Type B pancreatic cell (in vitro differentiated cells): ENCODE measurements around the gene SLC38A1. TPM values are rescaled to one million over a fixed set of nuclear protein-coding genes. Genes with fewer than 3 reads are reported as not detected.

ENCODE experiments used
- DNase-seq: peaks from one replicate; pipeline ENCODE4 v3.0.0; 2021; ENCODE audit warnings: mixed read lengths; ENCODE audit not compliant: unreplicated experiment; ENCODE audit errors: extremely low spot score
- H3K27ac Mint-ChIP-seq: 2 replicates; pipeline ENCODE4 v1.8.0; 2021; ENCODE audit warnings: mild to moderate bottlenecking, mixed read lengths
- H3K27me3 Mint-ChIP-seq: 2 replicates; pipeline ENCODE4 v1.8.0; 2021; ENCODE audit warnings: mixed read lengths
- H3K36me3 Mint-ChIP-seq: 2 replicates; pipeline ENCODE4 v1.8.0; 2021; ENCODE audit warnings: mixed read lengths
- H3K4me1 Mint-ChIP-seq: one replicate; pipeline ENCODE4 v1.8.0; 2021; ENCODE audit warnings: mixed read lengths; ENCODE audit not compliant: unreplicated experiment
- H3K4me3 Mint-ChIP-seq: 2 replicates; pipeline ENCODE4 v1.8.0; 2021; ENCODE audit warnings: mild to moderate bottlenecking, mixed read lengths
- H3K9me3 Mint-ChIP-seq: 2 replicates; pipeline ENCODE4 v1.8.0; 2021; ENCODE audit warnings: mixed read lengths
- CTCF ChIP-seq: fragments of 200-600 bp; sonication (generic); conservative IDR thresholded peaks from 2 replicates; pipeline ENCODE4 v1.5.0; 2021; ENCODE audit warnings: antibody characterized with exemption, mild to moderate bottlenecking
- total RNA-seq: library from RNA; stranded (reverse); gene quantifications from 2 replicates; pipeline ENCODE4 v1.2.1, GENCODE V29; 2021; ENCODE audit warnings: low replicate concordance

Gene SLC38A1
- total RNA-seq, 1 donor from 2014 or later: 99.8 TPM

- peaks cover 14% of the 10 kb centered on the region for H3K9me3 Mint-ChIP-seq
- no peak overlapping the region for H3K4me3 Mint-ChIP-seq
- no peak for DNase-seq
- H3K36me3 Mint-ChIP-seq: peaks cover 77% of the 10 kb centered on the region
- TF ChIP-seq CTCF: no peak
- no peak overlapping the region for H3K27ac Mint-ChIP-seq
- no peaks in the 10 kb centered on the region for H3K4me1 Mint-ChIP-seq
- H3K27me3 Mint-ChIP-seq: no peaks in the 10 kb centered on the region
Measured at GRCh38 chr12:46246021-46246700, 22.7 kb downstream of the SLC38A1 start.

- Mint-ChIP-seq H3K4me3 (no peak overlapping the region), H3K27me3 (no peaks in the 10 kb centered on the region), H3K36me3 (peaks cover 70% of the 10 kb centered on the region), H3K9me3 (peaks cover 14% of the 10 kb centered on the region), H3K27ac (no peak overlapping the region), H3K4me1 (no peaks in the 10 kb centered on the region)
- DNase-seq: no peak
- no peak for TF ChIP-seq CTCF
Measured at GRCh38 chr12:46244997-46245396, 23.8 kb downstream of the SLC38A1 start.

GRCh38 chr12:46244273-46244915, 24.4 kb downstream of the SLC38A1 start:
- H3K4me1 Mint-ChIP-seq: no peaks in the 10 kb centered on the region
- peaks cover 14% of the 10 kb centered on the region for H3K9me3 Mint-ChIP-seq
- no peaks in the 10 kb centered on the region for H3K27me3 Mint-ChIP-seq
- peaks cover 69% of the 10 kb centered on the region for H3K36me3 Mint-ChIP-seq
- no peak overlapping the region for H3K27ac Mint-ChIP-seq
- no peak for TF ChIP-seq CTCF
- no peak for DNase-seq
- H3K4me3 Mint-ChIP-seq: no peak overlapping the region

GRCh38 chr12:46242569-46242968, 26.3 kb downstream of the SLC38A1 start:
- Mint-ChIP-seq H3K27me3 (no peaks in the 10 kb centered on the region), H3K9me3 (peaks cover 6% of the 10 kb centered on the region), H3K4me3 (no peak overlapping the region), H3K27ac (no peak overlapping the region), H3K4me1 (no peaks in the 10 kb centered on the region), H3K36me3 (peaks cover 59% of the 10 kb centered on the region)
- no peak for TF ChIP-seq CTCF
- no peak for DNase-seq

GRCh38 chr12:46240436-46240835, 28.4 kb downstream of the SLC38A1 start:
- Mint-ChIP-seq H3K27ac (no peak overlapping the region), H3K4me3 (no peak overlapping the region), H3K4me1 (no peaks in the 10 kb centered on the region), H3K27me3 (no peaks in the 10 kb centered on the region), H3K36me3 (peaks cover 57% of the 10 kb centered on the region), H3K9me3 (no peaks in the 10 kb centered on the region)
- no peak for TF ChIP-seq CTCF
- DNase-seq: no peak
